Vagina (tissue), 2 donors: ENCODE data around the gene VRK3. TPM values are rescaled to one million over a fixed set of nuclear protein-coding genes. Genes with fewer than 3 reads are reported as not detected.
A peak's percentile ranks its signal among the peaks of the same experiment; 100 is the strongest.
"Not testable (repeated sequence)": the region's sequence is repeated elsewhere in the genome, so short reads cannot be mapped to it uniquely, and the experiment has no call there.

Source experiments
- DNase-seq, 2 donors: peaks; one replicate each; pipeline ENCODE4 v3.0.0-alpha.2; 2017; ENCODE audit errors: extremely low spot score in 2 of 2
- H3K27ac ChIP-seq: fragments of 200-600 bp; sonication (generic); one replicate; pipeline ENCODE4 v1.5.1; 2019
- H3K27me3 ChIP-seq: fragments of 200-600 bp; sonication (generic); one replicate; pipeline ENCODE4 v1.5.1; 2019
- H3K36me3 ChIP-seq, 2 donors: fragments of 200-600 bp; sonication (generic); one replicate each; pipeline ENCODE4 v1.5.1; 2017 to 2019
- H3K4me1 ChIP-seq: fragments of 200-600 bp; sonication (generic); one replicate; pipeline ENCODE4 v1.5.1; 2019
- H3K4me3 ChIP-seq, 2 donors: fragments of 200-600 bp; sonication (generic); 1 replicate in 1 of 2; 2 replicates in 1 of 2; pipeline ENCODE4 v1.5.1; 2016 to 2019
- H3K9me3 ChIP-seq: fragments of 200-600 bp; sonication (generic); one replicate; pipeline ENCODE4 v1.5.1; 2019
- POLR2A ChIP-seq, 2 donors: fragments of 450-650 bp; IDR thresholded peaks; one replicate each; pipeline ENCODE4 v1.6.1; 2017; ENCODE audit warnings: antibody characterized with exemption in 2 of 2, mild to moderate bottlenecking in 2 of 2, moderate library complexity in 2 of 2
- POLR2AphosphoS5 ChIP-seq, 2 donors: sonication (generic); formaldehyde crosslinking; IDR thresholded peaks; one replicate each; pipeline ENCODE4 v1.9.0; 2017; ENCODE audit warnings: antibody characterized with exemption in 2 of 2, mild to moderate bottlenecking in 2 of 2, low read depth in 1 of 2; ENCODE audit not compliant: insufficient read depth in 1 of 2
- intact Hi-C: fragments of 100-400 bp; cut with DNase I; formaldehyde crosslinking; loops from one replicate; pipeline ENCODE4 v1.15.1; 2023
- total RNA-seq: library from RNA; depleted of rRNA; stranded (reverse); fragments of >200 nt; gene quantifications from one replicate; pipeline ENCODE4 v1.2.3, GENCODE V29; 2016
- TF ChIP-seq, protein P1 (sequence below), 3 experiments: fragments of 450-650 bp in 2 of 3; fragments of 200-600 bp in 1 of 3; sonication (generic) in 1 of 3; IDR thresholded peaks; one replicate each; pipeline ENCODE4 v1.5.1; 2017 to 2019; ENCODE audit warnings: antibody characterized with exemption in 3 of 3, mild to moderate bottlenecking in 2 of 3, moderate library complexity in 2 of 3

The VRK3 gene, protein sequence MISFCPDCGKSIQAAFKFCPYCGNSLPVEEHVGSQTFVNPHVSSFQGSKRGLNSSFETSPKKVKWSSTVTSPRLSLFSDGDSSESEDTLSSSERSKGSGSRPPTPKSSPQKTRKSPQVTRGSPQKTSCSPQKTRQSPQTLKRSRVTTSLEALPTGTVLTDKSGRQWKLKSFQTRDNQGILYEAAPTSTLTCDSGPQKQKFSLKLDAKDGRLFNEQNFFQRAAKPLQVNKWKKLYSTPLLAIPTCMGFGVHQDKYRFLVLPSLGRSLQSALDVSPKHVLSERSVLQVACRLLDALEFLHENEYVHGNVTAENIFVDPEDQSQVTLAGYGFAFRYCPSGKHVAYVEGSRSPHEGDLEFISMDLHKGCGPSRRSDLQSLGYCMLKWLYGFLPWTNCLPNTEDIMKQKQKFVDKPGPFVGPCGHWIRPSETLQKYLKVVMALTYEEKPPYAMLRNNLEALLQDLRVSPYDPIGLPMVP
- 34.9 TPM for total RNA-seq

DNA sequence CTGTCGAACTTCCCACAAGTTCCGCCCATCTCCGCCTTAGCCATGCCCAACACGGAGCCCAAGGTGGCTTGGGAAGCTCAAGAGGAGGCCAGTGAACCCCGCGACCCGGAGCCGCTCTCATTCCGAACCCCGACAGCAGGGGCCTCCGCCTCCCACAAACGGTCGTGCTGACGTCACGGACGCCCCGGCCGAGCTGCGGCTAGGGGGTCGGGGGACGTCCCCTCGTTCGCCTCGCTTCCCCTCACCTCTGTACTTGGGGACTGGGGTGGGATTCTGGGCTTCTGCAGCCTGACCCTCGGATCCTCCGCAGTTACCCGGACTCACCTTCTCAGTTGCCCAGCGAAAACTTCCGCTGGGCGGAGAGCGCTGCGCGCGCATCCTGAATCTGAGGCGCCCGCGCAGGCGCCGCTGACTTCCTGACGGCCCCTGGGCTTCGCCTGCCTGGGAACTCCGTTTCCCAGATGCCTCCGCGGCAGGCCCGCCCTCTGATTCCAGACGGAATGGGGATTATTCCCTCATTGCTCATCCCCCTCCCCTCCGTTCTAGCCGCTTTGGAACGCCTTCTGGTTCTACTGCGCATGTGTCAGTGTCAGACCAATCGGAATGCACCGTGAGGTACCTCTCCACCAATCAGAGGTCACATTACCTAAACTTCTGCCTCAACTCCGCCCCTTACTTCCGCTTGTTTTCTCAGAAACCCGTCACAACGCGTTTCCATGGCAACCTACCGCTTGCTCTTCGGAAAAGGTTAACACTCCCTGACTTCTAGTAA, at the start of gene VRK3:
Gene VRK3, minus strand, starts transcription at position 351 of the 772 bp plus-strand sequence. CDS start 9,210 bp downstream, outside the sequence.
- intact Hi-C loops, result no loop called here
- H3K36me3 ChIP-seq, result peaks cover 0 to 4% of the 10 kb centered on the region in 2 donors
- TF ChIP-seq POLR2AphosphoS5 (IDR thresholded peaks at IDR 0.05; ENCODE audit: insufficient read depth in 1 of 2, low read depth in 1 of 2) (peak; percentile 86 to 92), POLR2A (IDR thresholded peaks at IDR 0.05) (peak in 1 of 2 donors; percentile 54)
- TF ChIP-seq, protein P1, sequence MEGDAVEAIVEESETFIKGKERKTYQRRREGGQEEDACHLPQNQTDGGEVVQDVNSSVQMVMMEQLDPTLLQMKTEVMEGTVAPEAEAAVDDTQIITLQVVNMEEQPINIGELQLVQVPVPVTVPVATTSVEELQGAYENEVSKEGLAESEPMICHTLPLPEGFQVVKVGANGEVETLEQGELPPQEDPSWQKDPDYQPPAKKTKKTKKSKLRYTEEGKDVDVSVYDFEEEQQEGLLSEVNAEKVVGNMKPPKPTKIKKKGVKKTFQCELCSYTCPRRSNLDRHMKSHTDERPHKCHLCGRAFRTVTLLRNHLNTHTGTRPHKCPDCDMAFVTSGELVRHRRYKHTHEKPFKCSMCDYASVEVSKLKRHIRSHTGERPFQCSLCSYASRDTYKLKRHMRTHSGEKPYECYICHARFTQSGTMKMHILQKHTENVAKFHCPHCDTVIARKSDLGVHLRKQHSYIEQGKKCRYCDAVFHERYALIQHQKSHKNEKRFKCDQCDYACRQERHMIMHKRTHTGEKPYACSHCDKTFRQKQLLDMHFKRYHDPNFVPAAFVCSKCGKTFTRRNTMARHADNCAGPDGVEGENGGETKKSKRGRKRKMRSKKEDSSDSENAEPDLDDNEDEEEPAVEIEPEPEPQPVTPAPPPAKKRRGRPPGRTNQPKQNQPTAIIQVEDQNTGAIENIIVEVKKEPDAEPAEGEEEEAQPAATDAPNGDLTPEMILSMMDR (IDR thresholded peaks at IDR 0.05), result peak in 1 of 3 experiments; percentile 1
- H3K4me1 ChIP-seq, result peaks cover 44% of the 10 kb centered on the region
- H3K27me3 ChIP-seq, result no peaks in the 10 kb centered on the region
- H3K27ac ChIP-seq, result peak within 1 kb of the TSS; percentile 83
- peak; percentile 100 for DNase-seq
- no peaks in the 10 kb centered on the region for H3K9me3 ChIP-seq
- H3K4me3 ChIP-seq, result peak within 1 kb of the TSS; percentile 81 to 86

DNA sequence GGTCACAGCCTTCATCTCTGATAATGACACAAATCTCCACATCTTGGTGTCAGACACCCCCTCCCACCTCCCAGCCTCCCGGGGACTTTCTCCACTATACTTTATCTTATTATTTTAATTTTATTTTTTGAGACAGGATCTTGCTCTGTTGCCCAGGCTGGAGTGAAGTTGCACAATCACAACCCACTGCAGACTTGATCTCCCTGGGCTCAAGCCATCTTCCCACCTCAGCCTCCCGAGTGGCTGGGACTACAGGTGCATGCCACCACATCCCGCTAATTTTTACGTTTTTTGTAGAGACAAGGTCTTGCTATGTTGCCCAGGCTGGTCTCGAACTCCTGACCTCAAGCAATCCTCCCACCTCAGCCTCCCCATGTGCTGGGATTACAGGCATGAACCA, 43.2 kb upstream of the VRK3 start:
- intact Hi-C loops, result not testable (repeated sequence)

DNA sequence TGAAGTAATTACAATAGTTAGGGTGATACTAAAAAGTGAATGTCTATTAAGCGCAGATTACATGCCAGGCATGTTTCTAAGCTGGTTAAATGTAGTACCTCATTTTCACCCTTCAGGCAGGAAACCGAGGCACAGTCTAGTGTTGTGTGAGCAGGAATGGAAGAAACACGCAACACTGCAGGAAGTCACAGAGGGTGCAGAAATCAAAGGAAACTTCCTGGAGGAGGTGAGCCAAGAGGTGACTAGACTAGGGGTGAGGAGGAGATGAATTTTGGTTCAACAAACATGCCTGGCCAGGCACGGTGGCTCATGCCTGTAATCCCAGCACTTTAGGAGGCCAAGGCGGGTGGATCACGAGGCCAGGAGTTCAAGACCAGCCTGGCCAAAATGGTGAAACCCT, 42.4 kb upstream of the VRK3 start:
- Histone ChIP-seq H3K9me3 (no peaks in the 10 kb centered on the region), H3K36me3 (no peaks in the 10 kb centered on the region), H3K4me1 (no peaks in the 10 kb centered on the region), H3K27me3 (no peaks in the 10 kb centered on the region), H3K27ac (no peak overlapping the region), H3K4me3 (no peak overlapping the region)
- intact Hi-C loops, result no loop called here
- TF ChIP-seq, protein P1 (IDR thresholded peaks at IDR 0.05), result no peak
- TF ChIP-seq POLR2AphosphoS5 (IDR thresholded peaks at IDR 0.05; ENCODE audit: insufficient read depth in 1 of 2, low read depth in 1 of 2), result no peak
- no peak for TF ChIP-seq POLR2A (IDR thresholded peaks at IDR 0.05)
- DNase-seq, result no peak

More for the DNA sequence above, 43.2 kb upstream of the VRK3 start:
- DNase-seq, H3K4me1 ChIP-seq, H3K9me3 ChIP-seq, H3K27me3 ChIP-seq, H3K4me3 ChIP-seq, H3K27ac ChIP-seq, H3K36me3 ChIP-seq: not testable (repeated sequence)

DNA sequence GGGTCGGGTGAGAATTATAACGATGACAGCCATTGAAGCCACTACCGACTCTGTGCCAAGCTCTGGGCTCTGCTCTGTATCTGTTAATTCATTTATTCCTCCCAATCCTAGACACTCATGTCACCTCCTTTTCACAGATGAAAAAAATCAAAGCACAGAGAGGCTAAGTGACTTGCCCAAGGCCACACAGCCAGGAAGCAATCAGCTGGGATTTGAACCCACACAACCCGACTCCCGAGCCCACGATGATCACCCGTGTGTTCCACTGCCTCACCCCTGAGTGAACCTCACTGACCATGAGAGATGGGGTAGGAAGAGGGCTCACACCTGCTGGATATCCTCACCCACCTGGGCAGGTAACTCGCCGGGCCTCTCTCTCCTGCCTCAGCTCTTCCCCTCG, 40.8 kb upstream of the VRK3 start:
- intact Hi-C loops, result no loop called here
- Histone ChIP-seq H3K4me3 (no peak overlapping the region), H3K9me3 (no peaks in the 10 kb centered on the region), H3K27ac (no peak overlapping the region), H3K4me1 (no peaks in the 10 kb centered on the region), H3K27me3 (no peaks in the 10 kb centered on the region), H3K36me3 (no peaks in the 10 kb centered on the region)
- DNase-seq, result no peak
- TF ChIP-seq, protein P1 (IDR thresholded peaks at IDR 0.05), result no peak
- TF ChIP-seq POLR2A (IDR thresholded peaks at IDR 0.05) (no peak), POLR2AphosphoS5 (IDR thresholded peaks at IDR 0.05; ENCODE audit: insufficient read depth in 1 of 2, low read depth in 1 of 2) (no peak)

DNA sequence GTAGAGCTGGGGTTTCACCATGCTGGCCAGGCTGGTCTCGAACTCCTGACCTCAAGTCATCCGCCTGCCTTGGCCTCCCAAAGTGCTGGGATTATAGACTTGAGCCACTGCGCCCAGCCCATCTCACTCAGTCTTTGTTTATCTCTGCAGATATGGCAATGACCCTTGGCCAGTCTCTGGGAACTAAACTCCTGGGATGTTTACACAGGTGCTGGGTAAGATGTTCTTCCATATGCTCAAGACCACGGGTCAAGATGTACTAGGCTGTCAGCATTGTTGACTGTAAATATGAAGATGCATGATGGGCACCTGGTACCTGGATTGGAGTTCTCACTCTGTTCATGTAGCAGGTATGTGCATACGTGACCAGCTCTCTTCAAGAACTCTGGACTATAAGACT, 36.5 kb upstream of the VRK3 start:
- Histone ChIP-seq H3K27me3 (no peaks in the 10 kb centered on the region), H3K9me3 (no peaks in the 10 kb centered on the region), H3K4me3 (no peak overlapping the region), H3K36me3 (no peaks in the 10 kb centered on the region), H3K27ac (no peak overlapping the region), H3K4me1 (no peaks in the 10 kb centered on the region)
- TF ChIP-seq, protein P1 (IDR thresholded peaks at IDR 0.05), result no peak
- no peak for TF ChIP-seq POLR2A (IDR thresholded peaks at IDR 0.05)
- no peak for TF ChIP-seq POLR2AphosphoS5 (IDR thresholded peaks at IDR 0.05; ENCODE audit: insufficient read depth in 1 of 2, low read depth in 1 of 2)
- intact Hi-C loops, result no loop called here
- DNase-seq, result no peak
